ENCODE measurements around the gene ARVCF.
A peak's percentile ranks its signal among the peaks of the same experiment; 100 is the strongest.

- TF ChIP-seq, protein P1, sequence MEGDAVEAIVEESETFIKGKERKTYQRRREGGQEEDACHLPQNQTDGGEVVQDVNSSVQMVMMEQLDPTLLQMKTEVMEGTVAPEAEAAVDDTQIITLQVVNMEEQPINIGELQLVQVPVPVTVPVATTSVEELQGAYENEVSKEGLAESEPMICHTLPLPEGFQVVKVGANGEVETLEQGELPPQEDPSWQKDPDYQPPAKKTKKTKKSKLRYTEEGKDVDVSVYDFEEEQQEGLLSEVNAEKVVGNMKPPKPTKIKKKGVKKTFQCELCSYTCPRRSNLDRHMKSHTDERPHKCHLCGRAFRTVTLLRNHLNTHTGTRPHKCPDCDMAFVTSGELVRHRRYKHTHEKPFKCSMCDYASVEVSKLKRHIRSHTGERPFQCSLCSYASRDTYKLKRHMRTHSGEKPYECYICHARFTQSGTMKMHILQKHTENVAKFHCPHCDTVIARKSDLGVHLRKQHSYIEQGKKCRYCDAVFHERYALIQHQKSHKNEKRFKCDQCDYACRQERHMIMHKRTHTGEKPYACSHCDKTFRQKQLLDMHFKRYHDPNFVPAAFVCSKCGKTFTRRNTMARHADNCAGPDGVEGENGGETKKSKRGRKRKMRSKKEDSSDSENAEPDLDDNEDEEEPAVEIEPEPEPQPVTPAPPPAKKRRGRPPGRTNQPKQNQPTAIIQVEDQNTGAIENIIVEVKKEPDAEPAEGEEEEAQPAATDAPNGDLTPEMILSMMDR (IDR thresholded peaks at IDR 0.05) = peak; percentile 45 to 95 (median 82)
- no peak for TF ChIP-seq POLR2A (IDR thresholded peaks at IDR 0.05)
Observed at GRCh38 chr22:20013382-20013871, 3.2 kb downstream of the ARVCF start.
